T-helper 1 cell treated with Interleukin-12 subunit alpha and Interleukin-12 subunit beta and Interleukin-4 antibody, amounts not matched to agents 30 μg/mL and 1 μg/mL, for 36 hours (primary cell): Measurements from ENCODE around the gene CCT3.
"Not testable (repeated sequence)": the region's sequence is repeated elsewhere in the genome, so short reads cannot be mapped to it uniquely, and the experiment has no call there.

Experiments used
- H3K27ac Mint-ChIP-seq: one replicate; pipeline ENCODE4 v1.8.0; 2021; ENCODE audit warnings: mild to moderate bottlenecking, mixed read lengths
- H3K27me3 Mint-ChIP-seq: one replicate; pipeline ENCODE4 v1.8.0; 2021; ENCODE audit warnings: low read depth, mixed read lengths
- H3K36me3 Mint-ChIP-seq: one replicate; pipeline ENCODE4 v1.8.0; 2021; ENCODE audit warnings: low read depth, mixed read lengths
- H3K4me1 Mint-ChIP-seq: one replicate; pipeline ENCODE4 v1.8.0; 2021; ENCODE audit warnings: low read depth, mixed read lengths
- H3K4me3 Mint-ChIP-seq: one replicate; pipeline ENCODE4 v1.8.0; 2021; ENCODE audit warnings: mild to moderate bottlenecking, moderate library complexity, mixed read lengths
- H3K9me3 Mint-ChIP-seq: one replicate; pipeline ENCODE4 v1.8.0; 2021; ENCODE audit warnings: mixed read lengths

Gene CCT3

GRCh38 chr1:156373546-156373945 lies 35.5 kb upstream of the CCT3 start:
- Mint-ChIP-seq H3K4me3 (no peak overlapping the region), H3K27ac (no peak overlapping the region), H3K9me3 (no peaks in the 10 kb centered on the region), H3K4me1 (no peaks in the 10 kb centered on the region), H3K27me3 (peaks cover 50% of the 10 kb centered on the region), H3K36me3 (no peaks in the 10 kb centered on the region)

GRCh38 chr1:156372876-156373275 lies 34.8 kb upstream of the CCT3 start:
- H3K27me3 Mint-ChIP-seq, result peaks cover 57% of the 10 kb centered on the region
- H3K4me3 Mint-ChIP-seq, result no peak overlapping the region
- no peaks in the 10 kb centered on the region for H3K4me1 Mint-ChIP-seq
- H3K27ac Mint-ChIP-seq, result no peak overlapping the region
- no peaks in the 10 kb centered on the region for H3K36me3 Mint-ChIP-seq
- H3K9me3 Mint-ChIP-seq, result no peaks in the 10 kb centered on the region

- no peak overlapping the region for H3K27ac Mint-ChIP-seq
- H3K27me3 Mint-ChIP-seq, result peaks cover 63% of the 10 kb centered on the region
- no peaks in the 10 kb centered on the region for H3K36me3 Mint-ChIP-seq
- H3K9me3 Mint-ChIP-seq, result no peaks in the 10 kb centered on the region
- no peaks in the 10 kb centered on the region for H3K4me1 Mint-ChIP-seq
- no peak overlapping the region for H3K4me3 Mint-ChIP-seq
These were observed 34.1 kb upstream of the CCT3 start for GRCh38 chr1:156372265-156372586.

- H3K4me3 Mint-ChIP-seq, result no peak overlapping the region
- no peaks in the 10 kb centered on the region for H3K4me1 Mint-ChIP-seq
- no peaks in the 10 kb centered on the region for H3K36me3 Mint-ChIP-seq
- no peak overlapping the region for H3K27ac Mint-ChIP-seq
- H3K27me3 Mint-ChIP-seq, result peaks cover 64% of the 10 kb centered on the region
- no peaks in the 10 kb centered on the region for H3K9me3 Mint-ChIP-seq
These were observed 33.6 kb upstream of the CCT3 start for GRCh38 chr1:156371553-156372264.

GRCh38 chr1:156369685-156370286 lies 31.7 kb upstream of the CCT3 start:
- H3K36me3 Mint-ChIP-seq, H3K27ac Mint-ChIP-seq: not testable (repeated sequence)

GRCh38 chr1:156368889-156369684 lies 31.0 kb upstream of the CCT3 start, which contains the start of gene RHBG:
TSS of gene RHBG (plus strand) at chr1:156369211. CDS start at chr1:156369250, 39 bp downstream.
- H3K36me3 Mint-ChIP-seq, result no peaks in the 10 kb centered on the region
- H3K4me1 Mint-ChIP-seq, result no peaks in the 10 kb centered on the region
- no peaks in the 10 kb centered on the region for H3K9me3 Mint-ChIP-seq
- peaks cover 69% of the 10 kb centered on the region for H3K27me3 Mint-ChIP-seq
- peak within 1 kb of the TSS; percentile 46 for H3K4me3 Mint-ChIP-seq
- no peak within 1 kb of the TSS for H3K27ac Mint-ChIP-seq

More at GRCh38 chr1:156369685-156370286, 31.7 kb upstream of the CCT3 start:
- not testable (repeated sequence) for H3K4me3 Mint-ChIP-seq, H3K4me1 Mint-ChIP-seq, H3K9me3 Mint-ChIP-seq
- H3K27me3 Mint-ChIP-seq, result peaks cover 67% of the 10 kb centered on the region

- Mint-ChIP-seq H3K27ac (no peak overlapping the region), H3K4me1 (no peaks in the 10 kb centered on the region), H3K4me3 (no peak overlapping the region), H3K27me3 (peaks cover 67% of the 10 kb centered on the region), H3K9me3 (no peaks in the 10 kb centered on the region), H3K36me3 (no peaks in the 10 kb centered on the region)
These were observed 30.1 kb upstream of the CCT3 start for GRCh38 chr1:156368157-156368658.

- Mint-ChIP-seq H3K27ac (no peak overlapping the region), H3K4me1 (no peaks in the 10 kb centered on the region), H3K4me3 (no peak overlapping the region), H3K36me3 (no peaks in the 10 kb centered on the region), H3K27me3 (peaks cover 62% of the 10 kb centered on the region), H3K9me3 (no peaks in the 10 kb centered on the region)
These were observed 29.5 kb upstream of the CCT3 start for GRCh38 chr1:156367383-156368156.

- H3K27ac Mint-ChIP-seq, result no peak overlapping the region
- H3K36me3 Mint-ChIP-seq, result no peaks in the 10 kb centered on the region
- H3K4me3 Mint-ChIP-seq, result no peak overlapping the region
- H3K4me1 Mint-ChIP-seq, result no peaks in the 10 kb centered on the region
- peaks cover 54% of the 10 kb centered on the region for H3K27me3 Mint-ChIP-seq
- no peaks in the 10 kb centered on the region for H3K9me3 Mint-ChIP-seq
These were observed 28.5 kb upstream of the CCT3 start for GRCh38 chr1:156366378-156367166.

GRCh38 chr1:156365754-156366153 lies 27.7 kb upstream of the CCT3 start:
- H3K4me3 Mint-ChIP-seq, result no peak overlapping the region
- H3K27ac Mint-ChIP-seq, result no peak overlapping the region
- H3K27me3 Mint-ChIP-seq, result peaks cover 46% of the 10 kb centered on the region
- no peaks in the 10 kb centered on the region for H3K9me3 Mint-ChIP-seq
- H3K4me1 Mint-ChIP-seq, result no peaks in the 10 kb centered on the region
- no peaks in the 10 kb centered on the region for H3K36me3 Mint-ChIP-seq

GRCh38 chr1:156360534-156360933 lies 22.4 kb upstream of the CCT3 start:
- H3K27me3 Mint-ChIP-seq, result peaks cover 64% of the 10 kb centered on the region
- H3K27ac Mint-ChIP-seq, result no peak overlapping the region
- H3K4me3 Mint-ChIP-seq, result no peak overlapping the region
- no peaks in the 10 kb centered on the region for H3K36me3 Mint-ChIP-seq
- H3K9me3 Mint-ChIP-seq, result no peaks in the 10 kb centered on the region
- peaks cover 4% of the 10 kb centered on the region for H3K4me1 Mint-ChIP-seq

- Mint-ChIP-seq H3K9me3 (no peaks in the 10 kb centered on the region), H3K36me3 (no peaks in the 10 kb centered on the region), H3K4me1 (peaks cover 4% of the 10 kb centered on the region), H3K4me3 (no peak overlapping the region), H3K27me3 (peaks cover 59% of the 10 kb centered on the region), H3K27ac (no peak overlapping the region)
These were observed 21.9 kb upstream of the CCT3 start for GRCh38 chr1:156359973-156360372.

GRCh38 chr1:156359249-156359648 lies 21.2 kb upstream of the CCT3 start:
- Mint-ChIP-seq H3K27ac (no peak overlapping the region), H3K9me3 (no peaks in the 10 kb centered on the region), H3K36me3 (no peaks in the 10 kb centered on the region), H3K27me3 (peaks cover 53% of the 10 kb centered on the region), H3K4me1 (peaks cover 4% of the 10 kb centered on the region), H3K4me3 (no peak overlapping the region)

- Mint-ChIP-seq H3K4me3 (no peak overlapping the region), H3K27ac (no peak overlapping the region), H3K9me3 (no peaks in the 10 kb centered on the region), H3K4me1 (peaks cover 4% of the 10 kb centered on the region), H3K36me3 (no peaks in the 10 kb centered on the region), H3K27me3 (peaks cover 48% of the 10 kb centered on the region)
These were observed 20.5 kb upstream of the CCT3 start for GRCh38 chr1:156358641-156359040.
